OCI-LY1 (cell line): Measurements from ENCODE around the gene EMD.

ENCODE experiments used
- H2AFZ ChIP-seq: fragments of 200-600 bp; sonication (generic), shearing (Covaris generic); 2 replicates; pipeline ENCODE4 v1.6.0; 2014; ENCODE audit warnings: antibody characterized with exemption, mild to moderate bottlenecking, low read length
- H3F3A ChIP-seq: fragments of 200-600 bp; sonication (generic), shearing (Covaris generic); 2 replicates; pipeline ENCODE4 v1.6.0; 2014; ENCODE audit warnings: mild to moderate bottlenecking, antibody characterized with exemption, low read length, moderate library complexity; ENCODE audit not compliant: insufficient read depth
- H3K27ac ChIP-seq: fragments of 200-600 bp; sonication (generic); 2 replicates; pipeline ENCODE4 v1.5.1; 2014; ENCODE audit warnings: low read length, mixed run types, mild to moderate bottlenecking, low read depth; ENCODE audit not compliant: poor library complexity, severe bottlenecking
- H3K27me3 ChIP-seq: fragments of 200-600 bp; sonication (generic); 2 replicates; pipeline ENCODE4 v1.6.0; 2014; ENCODE audit warnings: antibody characterized with exemption, mild to moderate bottlenecking, low read length, moderate library complexity; ENCODE audit not compliant: insufficient read depth
- H3K36me3 ChIP-seq: fragments of 200-600 bp; sonication (generic); 2 replicates; pipeline ENCODE4 v1.6.1; 2014; ENCODE audit warnings: mild to moderate bottlenecking, antibody characterized with exemption, low read length, moderate library complexity, mixed read lengths; ENCODE audit not compliant: insufficient read depth
- H3K4me1 ChIP-seq: fragments of 200-600 bp; sonication (generic); 2 replicates; pipeline ENCODE4 v1.5.1; 2014; ENCODE audit warnings: mild to moderate bottlenecking, low read length, moderate library complexity; ENCODE audit not compliant: insufficient read depth, severe bottlenecking
- H3K4me2 ChIP-seq: fragments of 200-600 bp; sonication (generic), shearing (Covaris generic); 2 replicates; pipeline ENCODE4 v1.6.1; 2014; ENCODE audit warnings: low read length
- H3K4me3 ChIP-seq: fragments of 200-600 bp; sonication (generic); 2 replicates; pipeline ENCODE4 v1.5.1; 2014; ENCODE audit warnings: low read length, low read depth, mild to moderate bottlenecking, mixed read lengths; ENCODE audit not compliant: poor library complexity, severe bottlenecking
- H3K79me2 ChIP-seq: fragments of 200-600 bp; shearing (Covaris generic); 2 replicates; pipeline ENCODE4 v1.6.1; 2016; ENCODE audit warnings: mixed run types, low read length, mixed read lengths; ENCODE audit not compliant: insufficient read depth
- H3K9ac ChIP-seq: fragments of 200-600 bp; sonication (generic), shearing (Covaris generic); 2 replicates; pipeline ENCODE4 v1.6.1; 2014; ENCODE audit warnings: mild to moderate bottlenecking, low read length, mixed read lengths
- H3K9me2 ChIP-seq: fragments of 200-600 bp; sonication (generic), shearing (Covaris generic); 2 replicates; pipeline ENCODE4 v1.6.1; 2014; ENCODE audit warnings: low read depth, mild to moderate bottlenecking, low read length, mixed read lengths
- H3K9me3 ChIP-seq: fragments of 200-600 bp; shearing (Covaris generic); 2 replicates; pipeline ENCODE4 v1.6.1; 2014; ENCODE audit warnings: low read length, mixed read lengths
- H4K20me1 ChIP-seq: fragments of 200-600 bp; sonication (generic), shearing (Covaris generic); 2 replicates; pipeline ENCODE4 v1.6.0; 2016; ENCODE audit warnings: mild to moderate bottlenecking, low read length; ENCODE audit not compliant: insufficient read depth
- CTCF ChIP-seq: fragments of 200-600 bp; sonication (generic), shearing (Covaris generic); IDR thresholded peaks from 2 replicates; pipeline ENCODE4 v1.5.1; 2017; ENCODE audit warnings: mild to moderate bottlenecking, antibody characterized with exemption, low read length, moderate library complexity, mixed read lengths
- EZH2 ChIP-seq: fragments of 200-600 bp; sonication (generic), shearing (Covaris generic); IDR thresholded peaks from 2 replicates; pipeline ENCODE4 v1.8.0; 2017; ENCODE audit warnings: borderline replicate concordance, mixed run types, mild to moderate bottlenecking, antibody characterized with exemption, low read length, moderate library complexity, mixed read lengths

Gene EMD

GRCh38 chrX:154381271-154381670 is 2.2 kb downstream of the EMD start:
- H3K9ac ChIP-seq = no peak overlapping the region
- H3K4me2 ChIP-seq = no peak overlapping the region
- H3K9me3 ChIP-seq = no peaks in the 10 kb centered on the region
- no peaks in the 10 kb centered on the region for H3F3A ChIP-seq
- H3K4me3 ChIP-seq = no peak overlapping the region
- H3K79me2 ChIP-seq = no peaks in the 10 kb centered on the region; the same call in 1 of the 2 replicates
- H2AFZ ChIP-seq = no peak overlapping the region
- H4K20me1 ChIP-seq = no peaks in the 10 kb centered on the region
- TF ChIP-seq CTCF (no peak), EZH2 (no peak)
- H3K27ac ChIP-seq = no peak overlapping the region
- H3K9me2 ChIP-seq = no peaks in the 10 kb centered on the region
- no peaks in the 10 kb centered on the region for H3K27me3 ChIP-seq
- H3K36me3 ChIP-seq = peaks cover 8% of the 10 kb centered on the region
- peaks cover 25% of the 10 kb centered on the region for H3K4me1 ChIP-seq

- Histone ChIP-seq H3K4me3 (no peak overlapping the region), H3K27ac (no peak overlapping the region), H4K20me1 (no peaks in the 10 kb centered on the region), H3K36me3 (peaks cover 8% of the 10 kb centered on the region), H3K4me1 (peaks cover 22% of the 10 kb centered on the region), H2AFZ (no peak overlapping the region), H3F3A (no peaks in the 10 kb centered on the region), H3K9me3 (no peaks in the 10 kb centered on the region), H3K9ac (no peak overlapping the region), H3K4me2 (no peak overlapping the region), H3K27me3 (no peaks in the 10 kb centered on the region), H3K79me2 (no peaks in the 10 kb centered on the region; the same call in 1 of the 2 replicates), H3K9me2 (no peaks in the 10 kb centered on the region)
- TF ChIP-seq CTCF (no peak), EZH2 (no peak)
These were observed 3.5 kb downstream of the EMD start for GRCh38 chrX:154382483-154383069.

- no peaks in the 10 kb centered on the region; the same call in 1 of the 2 replicates for H3K79me2 ChIP-seq
- no peaks in the 10 kb centered on the region for H3K9me3 ChIP-seq
- H3K9me2 ChIP-seq = no peaks in the 10 kb centered on the region
- TF ChIP-seq CTCF (no peak), EZH2 (no peak)
- H3F3A ChIP-seq = no peaks in the 10 kb centered on the region
- no peaks in the 10 kb centered on the region for H3K27me3 ChIP-seq
- H3K36me3 ChIP-seq = peaks cover 8% of the 10 kb centered on the region
- H3K4me1 ChIP-seq = peaks cover 14% of the 10 kb centered on the region
- no peak overlapping the region for H2AFZ ChIP-seq
- H3K4me2 ChIP-seq = no peak overlapping the region
- H4K20me1 ChIP-seq = no peaks in the 10 kb centered on the region
- no peak overlapping the region for H3K9ac ChIP-seq
- no peak overlapping the region for H3K4me3 ChIP-seq
- H3K27ac ChIP-seq = no peak overlapping the region
These were observed 4.5 kb downstream of the EMD start for GRCh38 chrX:154383359-154384283.
